ENCODE measurements around the gene TYR.

DNA sequence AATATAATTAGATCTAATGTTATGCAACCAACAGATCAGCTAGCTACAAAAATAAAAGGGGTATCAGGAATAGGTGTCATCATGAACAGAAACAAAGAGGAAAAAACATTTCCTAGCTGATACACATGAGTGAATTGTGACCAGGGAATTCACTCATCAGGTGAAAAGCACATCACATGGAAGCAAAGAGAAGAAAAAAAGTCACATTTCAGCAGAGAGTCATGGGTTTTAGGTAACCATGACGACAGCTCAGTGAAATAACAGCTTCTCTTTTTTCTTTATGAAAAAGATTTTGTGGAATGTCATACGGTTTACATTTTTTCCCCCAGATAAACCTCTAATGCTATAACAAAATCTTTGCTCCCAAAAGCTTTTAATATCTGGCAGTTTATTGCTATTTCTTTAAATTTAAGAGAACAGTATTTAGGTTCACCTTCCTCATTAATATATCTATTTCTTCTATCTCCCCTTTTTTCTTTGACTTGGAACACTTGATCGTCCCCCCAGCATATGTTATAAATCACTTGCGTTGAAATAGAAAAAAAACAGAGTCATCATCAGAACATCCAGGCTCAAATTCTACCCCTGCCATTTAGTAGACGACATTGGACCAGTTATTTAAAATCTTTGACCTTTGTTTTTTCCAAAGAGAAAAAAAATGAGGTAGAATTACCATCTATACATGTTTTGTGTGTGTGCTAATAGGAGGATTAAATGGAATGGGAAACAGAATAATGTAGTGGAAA is 5.3 kb downstream of the TYR start:
- TF ChIP-seq ARNTL (CRISPR knock-in tag; IDR thresholded peaks at IDR 0.05; ENCODE audit: borderline replicate concordance, low read depth) = no peak
- TF ChIP-seq TCF4 (CRISPR knock-in tag; IDR thresholded peaks at IDR 0.05; ENCODE audit: borderline replicate concordance) = no peak
- no peak for TF ChIP-seq RARB (CRISPR knock-in tag; IDR thresholded peaks at IDR 0.05)
- no peak for TF ChIP-seq OSR1 (CRISPR knock-in tag; IDR thresholded peaks at IDR 0.05)
- no peak for TF ChIP-seq CSRNP3 (CRISPR knock-in tag; IDR thresholded peaks at IDR 0.05)
- TF ChIP-seq, protein P1, sequence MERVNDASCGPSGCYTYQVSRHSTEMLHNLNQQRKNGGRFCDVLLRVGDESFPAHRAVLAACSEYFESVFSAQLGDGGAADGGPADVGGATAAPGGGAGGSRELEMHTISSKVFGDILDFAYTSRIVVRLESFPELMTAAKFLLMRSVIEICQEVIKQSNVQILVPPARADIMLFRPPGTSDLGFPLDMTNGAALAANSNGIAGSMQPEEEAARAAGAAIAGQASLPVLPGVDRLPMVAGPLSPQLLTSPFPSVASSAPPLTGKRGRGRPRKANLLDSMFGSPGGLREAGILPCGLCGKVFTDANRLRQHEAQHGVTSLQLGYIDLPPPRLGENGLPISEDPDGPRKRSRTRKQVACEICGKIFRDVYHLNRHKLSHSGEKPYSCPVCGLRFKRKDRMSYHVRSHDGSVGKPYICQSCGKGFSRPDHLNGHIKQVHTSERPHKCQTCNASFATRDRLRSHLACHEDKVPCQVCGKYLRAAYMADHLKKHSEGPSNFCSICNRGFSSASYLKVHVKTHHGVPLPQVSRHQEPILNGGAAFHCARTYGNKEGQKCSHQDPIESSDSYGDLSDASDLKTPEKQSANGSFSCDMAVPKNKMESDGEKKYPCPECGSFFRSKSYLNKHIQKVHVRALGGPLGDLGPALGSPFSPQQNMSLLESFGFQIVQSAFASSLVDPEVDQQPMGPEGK (CRISPR knock-in tag; IDR thresholded peaks at IDR 0.05; ENCODE audit: borderline replicate concordance) = no peak
- no peak for TF ChIP-seq ZC3H10 (CRISPR knock-in tag; IDR thresholded peaks at IDR 0.05)
- no peak for TF ChIP-seq GLIS3 (CRISPR knock-in tag; IDR thresholded peaks at IDR 0.05)
- no peak for TF ChIP-seq TOX (CRISPR knock-in tag; IDR thresholded peaks at IDR 0.05; ENCODE audit: borderline replicate concordance)
- no peak for TF ChIP-seq ZFP3 (CRISPR knock-in tag; IDR thresholded peaks at IDR 0.05)
- TF ChIP-seq BACH2 (CRISPR knock-in tag; IDR thresholded peaks at IDR 0.05; ENCODE audit: borderline replicate concordance) = no peak
